Testis (tissue), 2 donors: ENCODE results near the gene GLG1.

Source experiments
- POLR2A ChIP-seq: fragments of 450-650 bp; IDR thresholded peaks from one replicate; pipeline ENCODE4 v1.6.1; 2017; ENCODE audit warnings: antibody characterized with exemption, mild to moderate bottlenecking, moderate library complexity
- TF ChIP-seq, protein P1 (sequence below), 3 experiments: fragments of 450-650 bp in 2 of 3; fragments of 200-600 bp in 1 of 3; sonication (generic) in 1 of 3; IDR thresholded peaks; one replicate each; pipeline ENCODE4 v1.5.1; 2016 to 2019; ENCODE audit warnings: antibody characterized with exemption in 3 of 3, mild to moderate bottlenecking in 2 of 3, moderate library complexity in 1 of 3

DNA sequence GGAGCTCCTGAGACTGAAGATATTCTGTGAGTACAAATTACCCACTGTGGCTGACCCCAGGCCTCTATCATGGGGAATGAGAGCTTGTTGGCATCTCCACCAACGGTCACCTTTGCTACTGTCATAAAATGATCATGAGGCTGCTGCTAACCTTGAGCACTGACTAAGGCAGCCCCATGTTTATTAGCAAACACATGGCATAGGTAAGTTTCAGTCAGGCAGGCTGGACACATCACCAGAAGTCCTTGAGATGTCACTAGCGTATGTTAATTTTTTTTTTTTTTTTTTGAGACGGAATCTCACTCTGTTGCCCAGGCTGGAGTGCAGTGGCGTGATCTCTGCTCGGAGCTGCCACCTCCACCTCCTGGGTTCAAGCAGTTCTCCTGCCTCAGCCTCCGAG lies 1.5 kb upstream of the GLG1 start:
- TF ChIP-seq, protein P1, sequence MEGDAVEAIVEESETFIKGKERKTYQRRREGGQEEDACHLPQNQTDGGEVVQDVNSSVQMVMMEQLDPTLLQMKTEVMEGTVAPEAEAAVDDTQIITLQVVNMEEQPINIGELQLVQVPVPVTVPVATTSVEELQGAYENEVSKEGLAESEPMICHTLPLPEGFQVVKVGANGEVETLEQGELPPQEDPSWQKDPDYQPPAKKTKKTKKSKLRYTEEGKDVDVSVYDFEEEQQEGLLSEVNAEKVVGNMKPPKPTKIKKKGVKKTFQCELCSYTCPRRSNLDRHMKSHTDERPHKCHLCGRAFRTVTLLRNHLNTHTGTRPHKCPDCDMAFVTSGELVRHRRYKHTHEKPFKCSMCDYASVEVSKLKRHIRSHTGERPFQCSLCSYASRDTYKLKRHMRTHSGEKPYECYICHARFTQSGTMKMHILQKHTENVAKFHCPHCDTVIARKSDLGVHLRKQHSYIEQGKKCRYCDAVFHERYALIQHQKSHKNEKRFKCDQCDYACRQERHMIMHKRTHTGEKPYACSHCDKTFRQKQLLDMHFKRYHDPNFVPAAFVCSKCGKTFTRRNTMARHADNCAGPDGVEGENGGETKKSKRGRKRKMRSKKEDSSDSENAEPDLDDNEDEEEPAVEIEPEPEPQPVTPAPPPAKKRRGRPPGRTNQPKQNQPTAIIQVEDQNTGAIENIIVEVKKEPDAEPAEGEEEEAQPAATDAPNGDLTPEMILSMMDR (IDR thresholded peaks at IDR 0.05), result no peak
- no peak for TF ChIP-seq POLR2A
